NCI-H526 treated with DMSO at 0.1 percent for 48 hours (cell line): Measurements from ENCODE around the gene TRAPPC12.
"Not testable (repeated sequence)": the region's sequence is repeated elsewhere in the genome, so short reads cannot be mapped to it uniquely, and the experiment has no call there.

Experiments used
- DNase-seq: peaks from one replicate; lab custom pipeline; 2025; lab: John Stamatoyannopoulos, UW

Gene TRAPPC12

GRCh38 chr2:3505771-3506170, 126.3 kb downstream of the TRAPPC12 start:
- no peak for DNase-seq

GRCh38 chr2:3512086-3512485, 132.6 kb downstream of the TRAPPC12 start:
- no peak for DNase-seq

DNA sequence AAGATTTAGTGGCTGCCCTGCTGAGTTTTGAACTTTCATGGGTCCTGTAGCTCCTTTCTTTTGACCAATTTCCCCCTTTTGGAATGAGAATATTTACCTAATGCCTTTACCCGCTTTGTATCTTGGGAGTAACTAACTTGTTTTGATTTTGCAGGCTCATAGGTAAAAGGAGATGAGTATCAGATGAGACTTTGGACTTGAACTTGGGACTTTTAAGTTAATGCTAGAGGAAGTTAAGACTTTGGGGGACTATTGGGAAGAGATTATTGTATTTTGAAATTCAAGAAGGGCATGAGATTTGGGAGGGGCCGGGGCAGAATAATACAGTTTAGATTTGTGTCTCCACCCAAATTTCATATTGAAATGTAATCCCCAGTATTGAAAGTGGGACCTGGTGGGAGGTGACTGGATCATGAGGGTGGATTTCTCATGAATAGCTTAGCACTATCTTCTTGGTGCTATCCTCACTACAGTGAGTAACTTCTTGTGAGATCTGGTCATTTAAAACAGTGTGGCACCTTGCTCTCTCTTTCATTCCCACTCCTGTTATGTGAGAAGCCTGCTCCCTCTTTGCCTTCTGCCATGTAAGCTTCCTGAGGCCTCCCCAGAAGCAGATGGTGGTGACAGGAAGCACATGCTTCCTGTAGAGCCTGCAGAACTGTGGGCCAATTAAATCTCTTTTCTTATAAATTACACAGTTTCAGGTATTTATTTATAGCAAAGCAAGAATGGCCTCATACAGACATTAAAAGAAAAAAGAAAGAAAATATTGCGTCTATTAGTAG, 133.7 kb downstream of the TRAPPC12 start:
- DNase-seq: no peak

- not testable (repeated sequence) for DNase-seq
These were observed 135.9 kb downstream of the TRAPPC12 start for GRCh38 chr2:3515438-3515837.

DNA sequence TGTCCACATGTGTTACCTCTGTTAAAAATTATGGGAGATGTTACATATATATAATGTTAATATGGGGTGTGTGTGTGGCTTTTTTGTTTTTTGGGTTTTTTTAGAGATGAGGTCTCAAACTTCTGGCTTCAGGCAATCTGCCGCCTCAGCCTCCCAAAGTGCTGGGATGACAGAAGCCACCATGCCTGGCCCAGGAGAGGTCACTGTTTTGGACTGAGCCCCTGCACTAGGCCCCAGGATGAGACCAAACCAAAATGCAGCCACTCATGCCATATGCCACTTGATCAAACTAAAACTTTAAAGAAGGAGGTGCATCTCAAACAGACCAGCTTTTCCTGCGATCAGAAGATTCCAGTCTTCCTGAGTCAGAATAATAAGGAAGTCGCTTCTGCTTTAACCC, 137.3 kb downstream of the TRAPPC12 start:
- no peak for DNase-seq

GRCh38 chr2:3517948-3518495, 138.5 kb downstream of the TRAPPC12 start:
- no peak for DNase-seq

- peak; percentile 92 for DNase-seq
These were observed 139.2 kb downstream of the TRAPPC12 start for GRCh38 chr2:3518496-3519254.

GRCh38 chr2:3519255-3520205, 140.0 kb downstream of the TRAPPC12 start, which contains the start of gene ADI1:
ADI1 (minus strand) TSS chr2:3519531; CDS start chr2:3519487, 44 bp downstream.
- peak; percentile 68 for DNase-seq

- no peak for DNase-seq
These were observed 141.1 kb downstream of the TRAPPC12 start for GRCh38 chr2:3520591-3520990.

DNA sequence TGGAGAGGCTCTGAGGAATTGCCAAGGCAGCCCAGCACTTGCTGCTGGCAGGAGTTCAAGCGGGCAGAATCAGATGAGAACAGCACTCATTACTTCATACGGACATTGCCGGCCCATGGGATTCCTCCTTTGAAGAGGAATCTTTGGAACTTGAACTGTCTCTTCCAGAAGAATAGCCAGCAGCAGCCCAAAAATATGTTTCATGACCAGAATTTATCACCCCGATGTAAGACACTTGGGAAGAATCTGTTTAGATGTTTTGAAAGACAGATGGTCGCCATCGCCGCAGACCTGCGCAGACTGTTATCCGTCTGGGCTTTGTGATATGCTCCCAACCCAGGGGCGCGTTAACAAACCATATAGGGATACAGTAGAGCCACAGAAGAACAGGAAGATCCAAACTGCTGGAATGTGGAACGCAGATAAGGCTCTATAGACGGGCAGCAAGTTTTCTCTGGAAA, 143.5 kb downstream of the TRAPPC12 start:
- no peak for DNase-seq

DNA sequence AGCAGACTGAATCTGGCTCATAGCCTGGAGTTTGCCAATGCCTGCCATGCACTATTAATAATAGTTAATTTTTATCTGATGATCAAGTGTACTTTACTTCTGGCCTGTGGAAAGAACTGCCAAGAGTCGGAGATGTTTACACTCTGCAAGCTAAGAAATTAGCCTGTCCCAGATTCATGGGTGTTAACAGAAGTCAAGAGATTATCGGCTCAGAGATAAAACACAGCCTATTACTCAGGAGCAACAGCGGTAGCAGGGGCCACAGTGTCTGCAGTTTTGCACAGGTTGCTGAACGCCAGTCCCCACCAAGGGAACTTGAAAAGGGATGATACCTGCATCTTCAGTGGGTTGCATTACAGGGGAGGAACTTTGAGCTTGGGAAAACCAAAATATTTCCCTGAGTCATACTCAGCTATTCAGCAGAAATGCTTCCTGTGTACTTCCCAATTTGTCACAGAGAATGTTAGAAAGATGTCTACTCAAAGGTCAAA, 144.1 kb downstream of the TRAPPC12 start:
- no peak for DNase-seq

- no peak for DNase-seq
These were observed 147.4 kb downstream of the TRAPPC12 start for GRCh38 chr2:3526871-3527270.

- no peak for DNase-seq
These were observed 148.6 kb downstream of the TRAPPC12 start for GRCh38 chr2:3527886-3528785.
